Suprapubic skin (tissue), 3 donors: ENCODE data around the gene THSD7B.

ENCODE experiments used
- CTCF ChIP-seq, 2 donors: fragments of 200-600 bp in 1 of 2; fragments of 450-650 bp in 1 of 2; sonication (generic) in 1 of 2; IDR thresholded peaks; one replicate each; pipeline ENCODE4 v1.5.1; 2016 to 2019; ENCODE audit warnings: antibody characterized with exemption in 2 of 2, mild to moderate bottlenecking in 1 of 2, moderate library complexity in 1 of 2
- POLR2A ChIP-seq, 2 donors: fragments of 450-650 bp; IDR thresholded peaks; one replicate each; pipeline ENCODE4 v1.6.1; 2017; ENCODE audit warnings: antibody characterized with exemption in 2 of 2, mild to moderate bottlenecking in 2 of 2, moderate library complexity in 2 of 2

GRCh38 chr2:137500599-137500998 is 735.3 kb downstream of the THSD7B start:
- TF ChIP-seq CTCF (IDR thresholded peaks at IDR 0.05) (no peak), POLR2A (IDR thresholded peaks at IDR 0.05) (no peak)
